Ascending aorta (tissue), 2 donors: ENCODE data around the gene JUP. TPM values are rescaled to one million over a fixed set of nuclear protein-coding genes. Genes with fewer than 3 reads are reported as not detected.

ENCODE experiments used
- DNase-seq, 2 donors: peaks; one replicate each; pipeline ENCODE4 v3.0.0-alpha.2; 2019; ENCODE audit warnings: low spot score in 2 of 2
- H3K27ac ChIP-seq, 2 donors: fragments of 200-600 bp; sonication (generic); one replicate each; pipeline ENCODE4 v1.5.1; 2016 to 2017; ENCODE audit warnings: mild to moderate bottlenecking in 1 of 2
- H3K27me3 ChIP-seq: fragments of 200-600 bp; sonication (generic); one replicate; pipeline ENCODE4 v1.5.1; 2017
- H3K36me3 ChIP-seq, 2 donors: fragments of 200-600 bp; sonication (generic); one replicate each; pipeline ENCODE4 v1.5.1; 2016
- H3K4me1 ChIP-seq, 2 donors: fragments of 200-600 bp; sonication (generic); one replicate each; pipeline ENCODE4 v1.5.1; 2016 to 2017; ENCODE audit warnings: mild to moderate bottlenecking in 1 of 2
- H3K4me3 ChIP-seq, 2 donors: fragments of 200-600 bp; sonication (generic); one replicate each; pipeline ENCODE4 v1.5.1; 2016 to 2017; ENCODE audit warnings: mild to moderate bottlenecking in 1 of 2
- H3K9me3 ChIP-seq, 2 donors: fragments of 200-600 bp; sonication (generic); one replicate each; pipeline ENCODE4 v1.5.1; 2016
- CTCF ChIP-seq, 3 experiments: fragments of 200-600 bp in 2 of 3; fragments of 450-650 bp in 1 of 3; sonication (generic) in 2 of 3; IDR thresholded peaks; one replicate each; pipeline ENCODE4 v1.5.1; 2016 to 2019; ENCODE audit warnings: antibody characterized with exemption in 3 of 3, mild to moderate bottlenecking in 1 of 3, moderate library complexity in 1 of 3
- intact Hi-C: fragments of 100-400 bp; cut with DNase I; formaldehyde crosslinking; loops from one replicate; pipeline ENCODE4 v1.15.1; 2023
- total RNA-seq: library from RNA; depleted of rRNA; stranded (reverse); fragments of >200 nt; gene quantifications from one replicate; pipeline ENCODE4 v1.1.0, GENCODE V29; 2016

JUP gene
- total RNA-seq, 1 donor from 2014 or later: 47.9 TPM

- intact Hi-C loops: no loop called here
- H3K4me3 ChIP-seq: no peak overlapping the region
- no peaks in the 10 kb centered on the region for H3K9me3 ChIP-seq
- peaks cover 0 to 5% of the 10 kb centered on the region in 2 donors for H3K4me1 ChIP-seq
- no peak overlapping the region for H3K27ac ChIP-seq
- no peaks in the 10 kb centered on the region for H3K27me3 ChIP-seq
- H3K36me3 ChIP-seq: peaks cover 0 to 3% of the 10 kb centered on the region in 2 donors
- TF ChIP-seq CTCF (IDR thresholded peaks at IDR 0.05): no peak
- DNase-seq: no peak
Measured at GRCh38 chr17:41803049-41804020, 16.8 kb upstream of the JUP start.

- TF ChIP-seq CTCF (IDR thresholded peaks at IDR 0.05): peak; percentile 93 to 97 (median 95)
- Histone ChIP-seq H3K27ac (no peak overlapping the region), H3K4me1 (peaks cover 0 to 5% of the 10 kb centered on the region in 2 donors), H3K4me3 (peak overlapping the region in 1 of 2 donors; percentile 17), H3K9me3 (no peaks in the 10 kb centered on the region), H3K27me3 (no peaks in the 10 kb centered on the region), H3K36me3 (no peaks in the 10 kb centered on the region)
- DNase-seq: peak; percentile 34 to 89
- intact Hi-C loops: loop anchor here (1.0 to 2.0 kb wide), 2 partner anchors 29 to 63 kb away; no protein-coding TSS in a partner anchor
Measured at GRCh38 chr17:41801374-41802271, 15.1 kb upstream of the JUP start.

GRCh38 chr17:41800601-41801373, 14.3 kb upstream of the JUP start:
- H3K27ac ChIP-seq: no peak overlapping the region
- peak overlapping the region in 1 of 2 donors; percentile 17 for H3K4me3 ChIP-seq
- DNase-seq: no peak
- no peaks in the 10 kb centered on the region for H3K9me3 ChIP-seq
- intact Hi-C loops: loop anchor here (1.0 to 2.0 kb wide), 2 partner anchors 28 to 62 kb away; no protein-coding TSS in a partner anchor
- no peaks in the 10 kb centered on the region for H3K27me3 ChIP-seq
- no peaks in the 10 kb centered on the region for H3K36me3 ChIP-seq
- H3K4me1 ChIP-seq: peaks cover 0 to 5% of the 10 kb centered on the region in 2 donors
- no peak for TF ChIP-seq CTCF (IDR thresholded peaks at IDR 0.05)

- Histone ChIP-seq H3K36me3 (no peaks in the 10 kb centered on the region), H3K4me1 (peaks cover 0 to 5% of the 10 kb centered on the region in 2 donors), H3K27me3 (no peaks in the 10 kb centered on the region), H3K9me3 (no peaks in the 10 kb centered on the region), H3K4me3 (no peak overlapping the region), H3K27ac (no peak overlapping the region)
- no peak for TF ChIP-seq CTCF (IDR thresholded peaks at IDR 0.05)
- intact Hi-C loops: no loop called here
- no peak for DNase-seq
Measured at GRCh38 chr17:41799366-41799765, 12.9 kb upstream of the JUP start.

- no peaks in the 10 kb centered on the region for H3K36me3 ChIP-seq
- no peaks in the 10 kb centered on the region for H3K9me3 ChIP-seq
- no peak for DNase-seq
- H3K27ac ChIP-seq: no peak overlapping the region
- TF ChIP-seq CTCF (IDR thresholded peaks at IDR 0.05): no peak
- intact Hi-C loops: no loop called here
- H3K27me3 ChIP-seq: no peaks in the 10 kb centered on the region
- H3K4me1 ChIP-seq: peaks cover 4 to 18% of the 10 kb centered on the region in 2 donors
- H3K4me3 ChIP-seq: no peak overlapping the region
Measured at GRCh38 chr17:41797377-41797776, 10.9 kb upstream of the JUP start.
